H1 (cell line): ENCODE measurements around the gene DKC1. TPM values are rescaled to one million over a fixed set of nuclear protein-coding genes. Genes with fewer than 3 reads are reported as not detected.

Experiments used
- CTCF ChIA-PET: fragments of 300-600 bp; sonication (Branson Sonifier 250); formaldehyde crosslinking; loops from one replicate; lab custom pipeline; 2021; ENCODE audit not compliant: partially characterized antibody; lab: Charles Lee
- POLR2A ChIA-PET: fragments of 300-600 bp; sonication (Branson Sonifier 250); formaldehyde crosslinking; loops from one replicate; lab custom pipeline; 2021; ENCODE audit warnings: inconsistent platforms; ENCODE audit not compliant: partially characterized antibody; lab: Charles Lee
- DNase-seq, 2 experiments: peaks; one replicate each; pipeline versions ENCODE4 v3.0.0 to v3.0.0-alpha.2; 2010 to 2022; ENCODE audit warnings: low spot score in 2 of 2, low read depth in 1 of 2, mixed read lengths in 1 of 2
- FAIRE-seq: peaks from 2 replicates; lab custom pipeline; 2011; peaks lifted over from hg19 to GRCh38; lab: Jason Lieb, UNC
- H2AFZ ChIP-seq: 2 replicates; pipeline ENCODE4 v1.8.1; 2012; ENCODE audit warnings: low read length, inconsistent platforms
- H2AK5ac ChIP-seq: 2 replicates; pipeline ENCODE4 v1.6.1; 2013; ENCODE audit warnings: low read depth, low read length
- H2BK120ac ChIP-seq: replicated peaks from 2 replicates; pipeline ENCODE3; 2013; ENCODE audit warnings: low read depth, low read length, inconsistent platforms
- H2BK12ac ChIP-seq: 2 replicates; pipeline ENCODE4 v1.6.1; 2013; ENCODE audit warnings: low read depth, low read length
- H2BK15ac ChIP-seq: 2 replicates; pipeline ENCODE4 v1.6.1; 2013; ENCODE audit warnings: low read length
- H2BK20ac ChIP-seq: 2 replicates; pipeline ENCODE4 v1.6.1; 2013; ENCODE audit warnings: low read length
- H2BK5ac ChIP-seq: 2 replicates; pipeline ENCODE4 v1.6.1; 2013; ENCODE audit warnings: low read depth, low read length
- H3K14ac ChIP-seq: 2 replicates; pipeline ENCODE4 v1.6.1; 2013; ENCODE audit warnings: inconsistent platforms; ENCODE audit not compliant: insufficient read length
- H3K18ac ChIP-seq: 2 replicates; pipeline ENCODE4 v1.6.1; 2013; ENCODE audit warnings: low read length; ENCODE audit errors: extremely low read depth
- H3K23ac ChIP-seq: 2 replicates; pipeline ENCODE4 v1.6.1; 2013; ENCODE audit warnings: inconsistent platforms; ENCODE audit not compliant: insufficient read length
- H3K23me2 ChIP-seq: 2 replicates; pipeline ENCODE4 v1.6.1; 2013; ENCODE audit warnings: low read depth, low read length
- H3K27ac ChIP-seq: 2 replicates; pipeline ENCODE4 v1.6.1; 2011; ENCODE audit warnings: low read depth, low read length, inconsistent platforms
- H3K27me3 ChIP-seq, 4 experiments: replicated peaks in 1 of 4; 1 replicate in 1 of 4; 2 replicates in 3 of 4; pipeline versions ENCODE4 v1.6.1 to v1.8.1; 2011 to 2013; ENCODE audit warnings: low read length in 3 of 4, mild to moderate bottlenecking in 3 of 4, inconsistent platforms in 2 of 4, mixed read lengths in 2 of 4, moderate library complexity in 1 of 4; ENCODE audit not compliant: control insufficient read depth in 3 of 4, insufficient read depth in 3 of 4; ENCODE audit errors: extremely low read depth in 1 of 4
- H3K36me3 ChIP-seq, 4 experiments: 2 replicates each; pipeline versions ENCODE4 v1.6.1 to v1.8.1; 2011 to 2013; ENCODE audit warnings: mild to moderate bottlenecking in 4 of 4, low read length in 3 of 4, moderate library complexity in 2 of 4, control low read depth in 1 of 4, inconsistent platforms in 1 of 4; ENCODE audit not compliant: insufficient read depth in 4 of 4, control insufficient read depth in 2 of 4
- H3K4ac ChIP-seq: replicated peaks from 2 replicates; pipeline ENCODE3; 2013; ENCODE audit warnings: low read length, low read depth, mixed read lengths, inconsistent platforms; ENCODE audit not compliant: insufficient read length
- H3K4me1 ChIP-seq, 4 experiments: replicated peaks in 1 of 4; 1 replicate in 1 of 4; 2 replicates in 3 of 4; pipeline versions ENCODE4 v1.6.1 to v1.8.1; 2011 to 2013; ENCODE audit warnings: low read length in 3 of 4, inconsistent platforms in 2 of 4, mixed read lengths in 1 of 4; ENCODE audit not compliant: insufficient read depth in 4 of 4, control insufficient read depth in 3 of 4
- H3K4me2 ChIP-seq, 2 experiments: 2 replicates each; pipeline versions ENCODE4 v1.6.1 to v1.8.1; 2011 to 2013; ENCODE audit warnings: low read depth in 2 of 2, low read length in 2 of 2, control low read depth in 1 of 2, inconsistent platforms in 1 of 2, mild to moderate bottlenecking in 1 of 2; ENCODE audit not compliant: insufficient read depth in 1 of 2
- H3K4me3 ChIP-seq, 4 experiments: fragments of 200-600, 300-600 bp in 1 of 4; sonication (generic), shearing (Covaris generic), sonication (Bioruptor Twin) in 1 of 4; 2 replicates each; pipeline versions ENCODE4 v1.5.1 to v1.8.1; 2011 to 2016; ENCODE audit warnings: low read length in 4 of 4, low read depth in 3 of 4, control low read depth in 2 of 4, inconsistent platforms in 2 of 4, mild to moderate bottlenecking in 2 of 4, mixed read lengths in 1 of 4, moderate library complexity in 1 of 4; ENCODE audit not compliant: insufficient read depth in 2 of 4; ENCODE audit errors: extremely low read depth in 1 of 4
- H3K56ac ChIP-seq: replicated peaks from 2 replicates; pipeline ENCODE3; 2013; ENCODE audit warnings: low read depth, mild to moderate bottlenecking, mixed read lengths, low read length, inconsistent platforms; ENCODE audit not compliant: insufficient read length
- H3K79me1 ChIP-seq: 2 replicates; pipeline ENCODE4 v1.6.1; 2013; ENCODE audit warnings: low read depth, low read length, control low read depth
- H3K79me2 ChIP-seq, 2 experiments: 2 replicates each; pipeline versions ENCODE4 v1.6.1 to v1.8.1; 2012 to 2013; ENCODE audit warnings: low read length in 2 of 2, mild to moderate bottlenecking in 2 of 2, inconsistent platforms in 1 of 2; ENCODE audit not compliant: insufficient read depth in 2 of 2, control insufficient read depth in 1 of 2
- H3K9ac ChIP-seq, 4 experiments: replicated peaks in 1 of 4; 1 replicate in 1 of 4; 2 replicates in 3 of 4; pipeline versions ENCODE4 v1.6.1 to v1.8.1; 2011 to 2013; ENCODE audit warnings: low read depth in 3 of 4, low read length in 3 of 4, control low read depth in 2 of 4, mild to moderate bottlenecking in 2 of 4, moderate library complexity in 2 of 4, inconsistent platforms in 1 of 4; ENCODE audit errors: extremely low read depth in 1 of 4
- H3K9me3 ChIP-seq, 2 experiments: 2 replicates each; pipeline versions ENCODE4 v1.6.1 to v1.8.1; 2012 to 2013; ENCODE audit warnings: mild to moderate bottlenecking in 2 of 2, moderate library complexity in 2 of 2, control low read depth in 1 of 2, inconsistent platforms in 1 of 2, low read depth in 1 of 2, low read length in 1 of 2, mixed read lengths in 1 of 2; ENCODE audit not compliant: insufficient read depth in 2 of 2
- H4K20me1 ChIP-seq, 2 experiments: replicated peaks in 1 of 2; 2 replicates each; pipeline versions ENCODE3 to v1.8.1; 2011 to 2013; ENCODE audit warnings: inconsistent platforms in 2 of 2, low read length in 2 of 2, mild to moderate bottlenecking in 1 of 2; ENCODE audit not compliant: insufficient read depth in 2 of 2, control insufficient read depth in 1 of 2
- H4K5ac ChIP-seq: 2 replicates; pipeline ENCODE4 v1.6.1; 2013; ENCODE audit warnings: low read length, low read depth, mixed read lengths, inconsistent platforms; ENCODE audit not compliant: insufficient read length
- H4K8ac ChIP-seq: 2 replicates; pipeline ENCODE4 v1.8.0; 2013; ENCODE audit warnings: mild to moderate bottlenecking, moderate library complexity, low read length, inconsistent platforms; ENCODE audit not compliant: insufficient read depth; ENCODE audit errors: extremely low read depth
- H4K91ac ChIP-seq: replicated peaks from 2 replicates; pipeline ENCODE3; 2013; ENCODE audit warnings: low read length, mixed read lengths, inconsistent platforms; ENCODE audit not compliant: insufficient read length
- BCL11A ChIP-seq, 2 experiments: IDR thresholded peaks; one replicate each; pipeline ENCODE4 v1.6.1; 2011; ENCODE audit warnings: low read depth in 2 of 2, low read length in 2 of 2, mild to moderate bottlenecking in 2 of 2
- CHD1 ChIP-seq: IDR thresholded peaks from 2 replicates; pipeline ENCODE4 v1.6.1; 2012; ENCODE audit warnings: low read depth, low read length, improper control_type of control experiment
- NRF1 ChIP-seq: IDR thresholded peaks from 2 replicates; pipeline ENCODE4 v1.6.1; 2011; ENCODE audit warnings: mild to moderate bottlenecking, low read depth, low read length, improper control_type of control experiment
- RBBP5 ChIP-seq: IDR thresholded peaks from 2 replicates; pipeline ENCODE4 v1.7.1; 2012; ENCODE audit warnings: low read depth, mild to moderate bottlenecking, inconsistent platforms, low read length, moderate library complexity, borderline replicate concordance
- SIN3A ChIP-seq, 2 experiments: IDR thresholded peaks in 1 of 2; conservative IDR thresholded peaks in 1 of 2; 2 replicates each; pipeline ENCODE4 v1.6.1; 2011 to 2012; ENCODE audit warnings: low read length in 2 of 2, improper control_type of control experiment in 1 of 2, low read depth in 1 of 2, mild to moderate bottlenecking in 1 of 2
- SP1 ChIP-seq: IDR thresholded peaks from 2 replicates; pipeline ENCODE4 v1.6.1; 2011; ENCODE audit warnings: low read depth, low read length
- WGBS, 2 experiments: shearing (Covaris generic) in 1 of 2; methylation state at CpG; one replicate each; pipeline versions ENCODE4 v1.1.6 to v1.1.7; 2013 to 2015; ENCODE audit warnings: low lambda C conversion rate in 2 of 2, mixed read lengths in 2 of 2, inconsistent platforms in 1 of 2, low coverage in 1 of 2, missing lambda C conversion rate in 1 of 2; ENCODE audit not compliant: insufficient replicate concordance in 2 of 2, insufficient coverage in 1 of 2, insufficient read length in 1 of 2; ENCODE audit errors: extremely low coverage in 1 of 2, missing lambda C conversion rate in 1 of 2; 5-methylcytosine and 5-hydroxymethylcytosine counted together
- polyA plus RNA-seq, 7 experiments: library from polyadenylated mRNA; depleted of rRNA in 3 of 7; stranded (reverse) in 5 of 7; unstranded in 2 of 7; fragments of >200 nt in 5 of 7; fragments of 200-250 nt in 2 of 7; gene quantifications; 1 replicate in 5 of 7; 2 replicates in 1 of 7; 4 replicates in 1 of 7; pipeline versions ENCODE4 v1.2.1 to v1.2.3, GENCODE V29; 2011 to 2013; ENCODE audit warnings: missing spikeins in 2 of 7, mixed read lengths in 2 of 7
- total RNA-seq: library from RNA; stranded (reverse); fragmentation: NEBNext Ultra II Directional; extraction: Animal tissue kit (Norgen Biotek cat#: 25700); gene quantifications from 2 replicates; pipeline ENCODE4 v1.2.1, GENCODE V29; 2021

The DKC1 gene
- total and polyA plus RNA-seq, 2 of the 8 experiments (the other 6 are each of a cell fraction or from before 2014, with no cell fraction given), result 65.6 to 143 TPM

DNA sequence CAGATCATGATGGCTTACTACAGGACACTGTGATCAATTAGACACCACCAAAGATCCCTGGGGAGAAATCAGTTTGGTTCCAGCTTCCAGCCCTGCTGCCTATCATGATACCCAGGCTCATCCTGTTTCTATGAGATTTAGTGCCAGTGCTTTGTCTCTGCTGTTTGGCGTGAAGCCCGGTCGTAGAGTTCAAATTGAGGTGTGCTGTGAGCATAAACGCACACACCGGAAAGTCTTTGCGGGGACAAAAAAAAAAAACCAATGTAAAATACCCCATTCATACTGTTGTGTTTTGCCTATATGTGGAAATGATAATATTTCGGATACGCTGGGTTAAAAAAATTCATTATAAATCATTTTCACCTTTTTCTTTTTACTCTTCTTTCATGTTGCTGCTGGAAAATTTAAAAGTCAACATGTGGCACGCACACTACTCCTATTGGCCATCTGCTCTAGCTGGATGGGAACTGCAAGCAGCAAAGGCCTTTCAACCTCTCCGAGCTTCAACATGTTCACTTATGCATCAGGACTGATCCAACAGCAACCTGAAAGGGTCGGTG, 607 bp upstream of the DKC1 start:
- Histone ChIP-seq H3K18ac (no peak overlapping the region; the same call in 1 of the 2 replicates), H3K36me3 (peaks cover 9 to 23% (median 21%) of the 10 kb centered on the region in 4 experiments; a peak in 6 of 8 replicates), H2BK20ac (no peak overlapping the region), H3K4me2 (peak overlapping the region; percentile 69 to 73), H3K14ac (no peak overlapping the region), H2BK120ac (no peak overlapping the region), H2BK12ac (no peak overlapping the region), H3K23ac (no peak overlapping the region), H3K4ac (peak overlapping the region; percentile 3), H2BK15ac (no peak overlapping the region), H3K4me3 (peak overlapping the region; percentile 42 to 94 (median 82)), H3K27ac (peak overlapping the region; percentile 84; the same call in 1 of the 2 replicates), H4K5ac (peak overlapping the region; percentile 75), H2AFZ (no peak overlapping the region), H4K91ac (no peak overlapping the region), H3K56ac (no peak overlapping the region), H4K20me1 (peaks cover 0 to 4% of the 10 kb centered on the region in 2 experiments), H3K9me3 (no peaks in the 10 kb centered on the region), H2AK5ac (peak overlapping the region; percentile 96; the same call in 1 of the 2 replicates), H4K8ac (no peak overlapping the region), H3K23me2 (peaks cover 6% of the 10 kb centered on the region; the same call in 1 of the 2 replicates), H3K4me1 (peaks cover 0 to 4% (median 2%) of the 10 kb centered on the region in 4 experiments; a peak in 3 of 7 replicates), H3K79me2 (peaks cover 0 to 33% of the 10 kb centered on the region in 2 experiments; a peak in 2 of 4 replicates), H2BK5ac (0 out of 2 replicates have a peak overlapping the region, but pooled peaks have one; percentile 30), H3K9ac (peak overlapping the region in 3 of 4 experiments; percentile 38 to 89 (median 87); a peak in 6 of 7 replicates), H3K79me1 (no peaks in the 10 kb centered on the region), H3K27me3 (no peaks in the 10 kb centered on the region)
- ChIA-PET CTCF (no interaction called here), POLR2A (interaction anchor here (0.6 to 12.7 kb wide), 6 partner anchors 10 to 361 kb away, joined by 3 to 146 read pairs (median 6); partner anchors contain the start of genes GAB3 and SMIM9)
- TF ChIP-seq SP1 (no peak), RBBP5 (no peak), SIN3A (conservative IDR thresholded peaks at IDR 0.05 in 1 of 2, IDR thresholded peaks at IDR 0.05 in 1 of 2; ENCODE audit: low read depth in 1 of 2, low read length in 2 of 2) (no peak), NRF1 (no peak), BCL11A (IDR thresholded peaks at IDR 0.05; ENCODE audit: low read depth in 2 of 2, low read length in 2 of 2) (no peak), CHD1 (no peak)
- no peak for FAIRE-seq
- DNase-seq, result no peak
- 53% methylated on average over 10 of the region's 11 CpGs; no CpG with 5 or more reads in 1 of the 2 experiments for WGBS, 2 experiments
